Panc1 (cell line): ENCODE measurements around the gene ORC6. TPM values are rescaled to one million over a fixed set of nuclear protein-coding genes. Genes with fewer than 3 reads are reported as not detected.

Experiments used
- ATAC-seq: fragments of 200-7000 bp; cut with Tn5 transposase; 2 replicates; pipeline ENCODE4 v1.9.1; 2020; ENCODE audit warnings: mild to moderate bottlenecking, moderate library complexity
- BruUV-seq: library from RNA; stranded (reverse); fragments of 400-500 nt; replicated peaks from 2 replicates; lab custom pipeline; 2021; lab: Mats Ljungman, UMichigan
- CTCF ChIA-PET: fragments of 300-600 bp; sonication (Branson Sonifier 250); formaldehyde crosslinking; loops from one replicate; lab custom pipeline; 2022; ENCODE audit warnings: antibody characterized with exemption; lab: Charles Lee
- POLR2A ChIA-PET: fragments of 300-600 bp; sonication (Branson Sonifier 250); formaldehyde crosslinking; loops from one replicate; lab custom pipeline; 2022; ENCODE audit warnings: antibody characterized with exemption; lab: Charles Lee
- DNase-seq: peaks from one replicate; pipeline ENCODE4 v3.0.0-alpha.2; 2010; ENCODE audit warnings: low read depth, low spot score
- H3K27ac ChIP-seq: 2 replicates; pipeline ENCODE4 v1.5.1; 2011; ENCODE audit warnings: mild to moderate bottlenecking, low read length, inconsistent platforms
- H3K27me3 ChIP-seq: fragments of 200-500 bp; sonication (Bioruptor generic); 2 replicates; pipeline ENCODE4 v1.6.0; 2014; ENCODE audit warnings: low read length, inconsistent platforms; ENCODE audit not compliant: control insufficient read depth, insufficient read depth
- H3K36me3 ChIP-seq: fragments of 200-500 bp; sonication (Bioruptor generic); 2 replicates; pipeline ENCODE4 v1.5.1; 2014; ENCODE audit warnings: inconsistent platforms, mild to moderate bottlenecking, low read length, moderate library complexity; ENCODE audit not compliant: control insufficient read depth, insufficient read depth
- H3K4me1 ChIP-seq: 2 replicates; pipeline ENCODE4 v1.5.1; 2011; ENCODE audit warnings: inconsistent platforms, mild to moderate bottlenecking, low read length, moderate library complexity; ENCODE audit not compliant: control insufficient read depth, insufficient read depth
- H3K4me3 ChIP-seq, 2 experiments: 2 replicates each; pipeline ENCODE4 v1.5.1; 2011 to 2012; ENCODE audit warnings: low read depth in 2 of 2, low read length in 2 of 2, mild to moderate bottlenecking in 2 of 2, inconsistent platforms in 1 of 2, moderate library complexity in 1 of 2
- H3K9me3 ChIP-seq: fragments of 200-500 bp; sonication (Bioruptor generic); 2 replicates; pipeline ENCODE4 v1.5.1; 2014; ENCODE audit warnings: low read depth, mild to moderate bottlenecking, inconsistent platforms, low read length, moderate library complexity; ENCODE audit not compliant: control insufficient read depth, insufficient read depth
- POLR2AphosphoS5 ChIP-seq: IDR thresholded peaks from 2 replicates; pipeline ENCODE4 v1.6.1; 2012; ENCODE audit warnings: mild to moderate bottlenecking, low read depth, low read length, moderate library complexity
- SIN3A ChIP-seq: IDR thresholded peaks from 2 replicates; pipeline ENCODE4 v1.6.1; 2012; ENCODE audit warnings: low read depth, mild to moderate bottlenecking, low read length, moderate library complexity, borderline replicate concordance; ENCODE audit not compliant: insufficient read depth
- TCF7L2 ChIP-seq: IDR thresholded peaks from 2 replicates; pipeline ENCODE4 v1.6.1; 2011; ENCODE audit warnings: mild to moderate bottlenecking, low read depth, low read length, inconsistent platforms
- in situ Hi-C: cut with HindIII; loops from 2 replicates; pipeline ENCODE4 v1.10.0; 2016; ENCODE audit warnings: low sequenced_read_pairs, low pct_unique_long_range_greater_than_20kb
- intact Hi-C: fragments of 100-400 bp; cut with micrococcal nuclease; formaldehyde crosslinking; loops from one replicate; pipeline ENCODE4 v1.10.0; 2022; ENCODE audit not compliant: unreplicated experiment
- total RNA-seq: library from RNA; stranded (reverse); gene quantifications from one replicate; pipeline ENCODE4 v1.2.1, GENCODE V29; 2021; ENCODE audit not compliant: unreplicated experiment
- TF ChIP-seq, protein P1 (sequence below): fragments of 450-650 bp; IDR thresholded peaks from 2 replicates; pipeline ENCODE4 v1.5.1; 2017; ENCODE audit warnings: mild to moderate bottlenecking
- TF ChIP-seq, protein P2 (sequence below), 2 experiments: IDR thresholded peaks; 2 replicates each; pipeline ENCODE4 v1.6.1; 2011 to 2012; ENCODE audit warnings: low read depth in 2 of 2, control low read depth in 1 of 2, low read length in 1 of 2, mild to moderate bottlenecking in 1 of 2, moderate library complexity in 1 of 2; ENCODE audit not compliant: insufficient read depth in 1 of 2

Gene ORC6
- total RNA-seq, 1 experiment from 2014 or later = 33.5 TPM

DNA sequence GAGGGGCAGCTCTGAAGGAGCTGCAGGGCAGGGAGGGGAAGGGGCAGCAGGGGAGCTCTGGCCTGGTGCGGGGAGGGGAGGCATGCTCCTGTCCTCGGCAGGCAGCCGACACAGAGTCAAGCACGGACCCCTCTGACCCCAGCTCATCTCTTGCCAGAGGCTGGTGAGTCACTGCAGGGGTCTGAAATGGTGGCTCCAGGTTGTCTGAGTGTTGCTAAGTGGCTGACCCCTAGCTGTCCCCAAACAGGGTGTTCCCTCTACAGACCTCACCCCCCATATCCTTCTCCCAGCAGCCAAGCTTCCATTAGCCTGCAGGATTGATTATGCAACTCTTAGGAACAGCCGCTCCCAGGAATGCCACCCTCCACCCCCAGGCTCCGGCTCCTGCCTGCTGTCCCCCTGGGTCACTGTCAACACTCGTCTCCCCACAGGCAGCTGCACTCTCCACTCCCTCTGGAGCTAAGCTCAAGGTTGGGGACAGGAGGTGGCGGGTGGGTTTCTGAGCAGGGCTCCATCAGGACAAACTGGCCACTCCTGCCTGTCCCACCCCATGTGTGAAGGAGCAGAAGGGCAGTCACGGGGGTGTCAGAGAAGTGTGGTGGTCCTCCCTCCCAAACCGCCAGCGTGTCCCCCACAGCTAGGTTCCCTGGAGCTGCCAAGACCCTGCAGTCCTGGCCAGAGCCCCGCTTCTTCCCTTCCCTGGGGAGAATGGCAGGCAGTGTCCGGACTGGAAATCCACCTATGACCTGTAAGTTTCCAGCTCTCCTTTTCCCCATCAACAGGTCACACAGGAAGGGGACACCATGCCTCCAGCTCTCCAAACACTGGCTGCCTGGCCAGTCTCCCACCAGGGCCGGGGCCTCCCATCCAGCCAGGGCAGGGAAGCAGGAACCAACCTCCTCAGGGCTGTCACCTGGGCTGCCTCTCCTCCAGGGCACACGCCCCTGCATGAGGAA, 57.6 kb downstream of the ORC6 start:
- ChIA-PET CTCF (no interaction called here), POLR2A (no interaction called here)
- no TSS peak for BruUV-seq
- no peak for ATAC-seq
- intact Hi-C loops (no loop called here), in situ Hi-C loops (no loop called here)
- Histone ChIP-seq H3K4me3 (no peak overlapping the region), H3K36me3 (no peaks in the 10 kb centered on the region), H3K4me1 (no peaks in the 10 kb centered on the region; the same call in 1 of the 2 replicates), H3K9me3 (no peaks in the 10 kb centered on the region), H3K27ac (no peak overlapping the region), H3K27me3 (no peaks in the 10 kb centered on the region)
- DNase-seq = no peak
- TF ChIP-seq, protein P1, sequence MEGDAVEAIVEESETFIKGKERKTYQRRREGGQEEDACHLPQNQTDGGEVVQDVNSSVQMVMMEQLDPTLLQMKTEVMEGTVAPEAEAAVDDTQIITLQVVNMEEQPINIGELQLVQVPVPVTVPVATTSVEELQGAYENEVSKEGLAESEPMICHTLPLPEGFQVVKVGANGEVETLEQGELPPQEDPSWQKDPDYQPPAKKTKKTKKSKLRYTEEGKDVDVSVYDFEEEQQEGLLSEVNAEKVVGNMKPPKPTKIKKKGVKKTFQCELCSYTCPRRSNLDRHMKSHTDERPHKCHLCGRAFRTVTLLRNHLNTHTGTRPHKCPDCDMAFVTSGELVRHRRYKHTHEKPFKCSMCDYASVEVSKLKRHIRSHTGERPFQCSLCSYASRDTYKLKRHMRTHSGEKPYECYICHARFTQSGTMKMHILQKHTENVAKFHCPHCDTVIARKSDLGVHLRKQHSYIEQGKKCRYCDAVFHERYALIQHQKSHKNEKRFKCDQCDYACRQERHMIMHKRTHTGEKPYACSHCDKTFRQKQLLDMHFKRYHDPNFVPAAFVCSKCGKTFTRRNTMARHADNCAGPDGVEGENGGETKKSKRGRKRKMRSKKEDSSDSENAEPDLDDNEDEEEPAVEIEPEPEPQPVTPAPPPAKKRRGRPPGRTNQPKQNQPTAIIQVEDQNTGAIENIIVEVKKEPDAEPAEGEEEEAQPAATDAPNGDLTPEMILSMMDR = no peak
- TF ChIP-seq POLR2AphosphoS5 = no peak
- TF ChIP-seq, protein P2, sequence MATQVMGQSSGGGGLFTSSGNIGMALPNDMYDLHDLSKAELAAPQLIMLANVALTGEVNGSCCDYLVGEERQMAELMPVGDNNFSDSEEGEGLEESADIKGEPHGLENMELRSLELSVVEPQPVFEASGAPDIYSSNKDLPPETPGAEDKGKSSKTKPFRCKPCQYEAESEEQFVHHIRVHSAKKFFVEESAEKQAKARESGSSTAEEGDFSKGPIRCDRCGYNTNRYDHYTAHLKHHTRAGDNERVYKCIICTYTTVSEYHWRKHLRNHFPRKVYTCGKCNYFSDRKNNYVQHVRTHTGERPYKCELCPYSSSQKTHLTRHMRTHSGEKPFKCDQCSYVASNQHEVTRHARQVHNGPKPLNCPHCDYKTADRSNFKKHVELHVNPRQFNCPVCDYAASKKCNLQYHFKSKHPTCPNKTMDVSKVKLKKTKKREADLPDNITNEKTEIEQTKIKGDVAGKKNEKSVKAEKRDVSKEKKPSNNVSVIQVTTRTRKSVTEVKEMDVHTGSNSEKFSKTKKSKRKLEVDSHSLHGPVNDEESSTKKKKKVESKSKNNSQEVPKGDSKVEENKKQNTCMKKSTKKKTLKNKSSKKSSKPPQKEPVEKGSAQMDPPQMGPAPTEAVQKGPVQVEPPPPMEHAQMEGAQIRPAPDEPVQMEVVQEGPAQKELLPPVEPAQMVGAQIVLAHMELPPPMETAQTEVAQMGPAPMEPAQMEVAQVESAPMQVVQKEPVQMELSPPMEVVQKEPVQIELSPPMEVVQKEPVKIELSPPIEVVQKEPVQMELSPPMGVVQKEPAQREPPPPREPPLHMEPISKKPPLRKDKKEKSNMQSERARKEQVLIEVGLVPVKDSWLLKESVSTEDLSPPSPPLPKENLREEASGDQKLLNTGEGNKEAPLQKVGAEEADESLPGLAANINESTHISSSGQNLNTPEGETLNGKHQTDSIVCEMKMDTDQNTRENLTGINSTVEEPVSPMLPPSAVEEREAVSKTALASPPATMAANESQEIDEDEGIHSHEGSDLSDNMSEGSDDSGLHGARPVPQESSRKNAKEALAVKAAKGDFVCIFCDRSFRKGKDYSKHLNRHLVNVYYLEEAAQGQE (IDR thresholded peaks at IDR 0.05; ENCODE audit: insufficient read depth in 1 of 2, low read depth in 2 of 2, low read length in 1 of 2) = no peak
- TF ChIP-seq SIN3A = no peak
- no peak for TF ChIP-seq TCF7L2

Other genes with a start within 250 kb of the ORC6 start
- gene SHCBP1, start 68.3 kb upstream of the ORC6 start, total RNA-seq = 22.2 TPM
- 86.8 TPM for gene VPS35, start 481 bp upstream of the ORC6 start, total RNA-seq
- 0.31 TPM for gene MYLK3, start 58.7 kb downstream of the ORC6 start, total RNA-seq
- gene C16orf87, start 141.5 kb downstream of the ORC6 start, total RNA-seq = 8.7 TPM
- 12.7 TPM for gene GPT2, start 194.7 kb downstream of the ORC6 start, total RNA-seq